Fibroblast of lung (primary cell): ENCODE measurements around the gene KLHDC7A. TPM values are rescaled to one million over a fixed set of nuclear protein-coding genes. Genes with fewer than 3 reads are reported as not detected.

Experiments used
- DNase-seq, 2 donors: peaks; one replicate each; pipeline versions ENCODE4 v3.0.0 to v3.0.0-alpha.2; 2010; ENCODE audit warnings: low read depth in 2 of 2
- H2AFZ ChIP-seq: 2 replicates; pipeline ENCODE4 v1.5.1; 2012; ENCODE audit warnings: low read length, control low read depth, inconsistent platforms
- H3K27ac ChIP-seq: 2 replicates; pipeline ENCODE4 v1.5.1; 2011; ENCODE audit warnings: low read length, control low read depth; ENCODE audit not compliant: insufficient read depth
- H3K27me3 ChIP-seq: 2 replicates; pipeline ENCODE4 v1.5.1; 2011; ENCODE audit warnings: mild to moderate bottlenecking, low read length; ENCODE audit not compliant: control insufficient read depth, insufficient read depth
- H3K36me3 ChIP-seq: 2 replicates; pipeline ENCODE4 v1.5.1; 2011; ENCODE audit warnings: low read length; ENCODE audit not compliant: control insufficient read depth, insufficient read depth
- H3K4me1 ChIP-seq: 2 replicates; pipeline ENCODE4 v1.5.1; 2011; ENCODE audit warnings: low read length; ENCODE audit not compliant: control insufficient read depth, insufficient read depth; ENCODE audit errors: extremely low read depth
- H3K4me2 ChIP-seq: 2 replicates; pipeline ENCODE4 v1.5.1; 2011; ENCODE audit warnings: low read length, control low read depth; ENCODE audit not compliant: insufficient read depth; ENCODE audit errors: extremely low read depth
- H3K4me3 ChIP-seq, 4 experiments: fragments of 200-600 bp in 1 of 4; sonication (generic) in 1 of 4; replicated peaks in 1 of 4; 2 replicates each; pipeline ENCODE4 v1.5.1; 2011 to 2016; ENCODE audit warnings: low read length in 4 of 4, low read depth in 3 of 4, mild to moderate bottlenecking in 3 of 4, control low read depth in 2 of 4, inconsistent platforms in 1 of 4, mixed read lengths in 1 of 4; ENCODE audit not compliant: insufficient read depth in 1 of 4; ENCODE audit errors: control extremely low read depth in 1 of 4
- H3K79me2 ChIP-seq: 2 replicates; pipeline ENCODE4 v1.5.1; 2012; ENCODE audit warnings: mild to moderate bottlenecking, low read length, inconsistent platforms; ENCODE audit not compliant: control insufficient read depth, insufficient read depth
- H3K9ac ChIP-seq: 2 replicates; pipeline ENCODE4 v1.5.1; 2011; ENCODE audit warnings: mild to moderate bottlenecking, low read length, control low read depth; ENCODE audit not compliant: insufficient read depth
- H3K9me3 ChIP-seq: 2 replicates; pipeline ENCODE4 v1.5.1; 2012; ENCODE audit warnings: low read depth, low read length; ENCODE audit not compliant: control insufficient read depth, insufficient read depth
- H4K20me1 ChIP-seq: 2 replicates; pipeline ENCODE4 v1.5.1; 2011; ENCODE audit warnings: low read length; ENCODE audit not compliant: control insufficient read depth, insufficient read depth; ENCODE audit errors: extremely low read depth
- EZH2 ChIP-seq: IDR thresholded peaks from 2 replicates; pipeline ENCODE4 v1.5.1; 2012; ENCODE audit warnings: low read length, control low read depth, mild to moderate bottlenecking; ENCODE audit errors: missing control alignments
- polyA plus RNA-seq, 2 donors: library from polyadenylated mRNA; depleted of rRNA in 1 of 2; stranded (reverse) in 1 of 2; unstranded in 1 of 2; fragments of >200 nt; gene quantifications; 2 replicates each; pipeline ENCODE4 v1.2.1, GENCODE V29; 2011 to 2012; ENCODE audit warnings: missing spikeins in 1 of 2
- total RNA-seq: library from RNA; depleted of rRNA; stranded (reverse); fragments of >200 nt; gene quantifications from 2 replicates; pipeline ENCODE4 v1.2.1, GENCODE V29; 2014
- TF ChIP-seq, protein P1 (sequence below), 2 donors: IDR thresholded peaks in 1 of 2; conservative IDR thresholded peaks in 1 of 2; 1 replicate in 1 of 2; 2 replicates in 1 of 2; pipeline ENCODE4 v1.5.1; 2011 to 2012; ENCODE audit warnings: low read length in 2 of 2, control low read depth in 1 of 2, inconsistent platforms in 1 of 2, low read depth in 1 of 2, mild to moderate bottlenecking in 1 of 2

The KLHDC7A gene
- total and polyA plus RNA-seq, 2 donors (not counting 1 experiment from before 2014, with no cell fraction given) = not detected

DNA sequence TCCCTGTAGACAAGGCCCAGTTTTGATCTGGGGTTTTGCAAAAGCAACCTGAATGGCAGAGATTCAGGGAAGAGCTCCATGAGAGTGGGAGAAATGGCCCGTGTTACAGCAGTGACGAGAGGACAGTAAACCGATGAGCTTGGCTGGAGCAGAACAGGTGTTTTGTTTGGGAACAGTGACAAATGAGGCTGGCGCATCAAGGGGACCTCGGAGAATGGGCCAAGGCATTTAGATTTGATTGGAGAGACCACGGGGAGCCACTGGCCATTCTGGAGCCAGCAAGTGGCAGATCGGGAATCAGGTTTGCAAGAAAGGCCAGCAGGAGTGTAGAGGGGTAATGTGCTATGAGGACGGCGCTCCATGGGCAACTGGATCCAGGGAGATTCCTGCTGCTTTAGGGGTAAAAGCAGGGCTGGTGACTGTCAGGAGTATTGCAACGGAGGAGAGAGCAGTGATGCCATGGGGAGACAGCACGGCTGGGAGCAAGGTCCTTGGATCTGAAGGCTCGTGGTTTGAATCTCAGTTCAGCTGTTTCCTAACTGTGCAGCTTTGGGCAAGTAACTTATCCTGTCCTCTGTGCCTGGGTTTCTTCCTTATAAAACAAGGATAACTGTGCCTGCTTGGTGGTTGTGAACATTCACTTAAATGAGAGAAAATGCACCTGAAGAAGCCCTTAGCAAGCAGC, 9.9 kb upstream of the KLHDC7A start:
- H2AFZ ChIP-seq = no peak overlapping the region
- TF ChIP-seq, protein P1, sequence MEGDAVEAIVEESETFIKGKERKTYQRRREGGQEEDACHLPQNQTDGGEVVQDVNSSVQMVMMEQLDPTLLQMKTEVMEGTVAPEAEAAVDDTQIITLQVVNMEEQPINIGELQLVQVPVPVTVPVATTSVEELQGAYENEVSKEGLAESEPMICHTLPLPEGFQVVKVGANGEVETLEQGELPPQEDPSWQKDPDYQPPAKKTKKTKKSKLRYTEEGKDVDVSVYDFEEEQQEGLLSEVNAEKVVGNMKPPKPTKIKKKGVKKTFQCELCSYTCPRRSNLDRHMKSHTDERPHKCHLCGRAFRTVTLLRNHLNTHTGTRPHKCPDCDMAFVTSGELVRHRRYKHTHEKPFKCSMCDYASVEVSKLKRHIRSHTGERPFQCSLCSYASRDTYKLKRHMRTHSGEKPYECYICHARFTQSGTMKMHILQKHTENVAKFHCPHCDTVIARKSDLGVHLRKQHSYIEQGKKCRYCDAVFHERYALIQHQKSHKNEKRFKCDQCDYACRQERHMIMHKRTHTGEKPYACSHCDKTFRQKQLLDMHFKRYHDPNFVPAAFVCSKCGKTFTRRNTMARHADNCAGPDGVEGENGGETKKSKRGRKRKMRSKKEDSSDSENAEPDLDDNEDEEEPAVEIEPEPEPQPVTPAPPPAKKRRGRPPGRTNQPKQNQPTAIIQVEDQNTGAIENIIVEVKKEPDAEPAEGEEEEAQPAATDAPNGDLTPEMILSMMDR (conservative IDR thresholded peaks at IDR 0.05 in 1 of 2, IDR thresholded peaks at IDR 0.05 in 1 of 2; ENCODE audit: low read depth in 1 of 2, low read length in 2 of 2) = no peak
- TF ChIP-seq EZH2 = no peak
- no peaks in the 10 kb centered on the region for H4K20me1 ChIP-seq
- no peaks in the 10 kb centered on the region for H3K36me3 ChIP-seq
- no peaks in the 10 kb centered on the region for H3K4me1 ChIP-seq
- no peak overlapping the region for H3K9ac ChIP-seq
- H3K4me2 ChIP-seq = no peak overlapping the region
- no peak overlapping the region for H3K4me3 ChIP-seq
- no peaks in the 10 kb centered on the region for H3K79me2 ChIP-seq
- H3K9me3 ChIP-seq = no peaks in the 10 kb centered on the region
- no peak for DNase-seq
- no peaks in the 10 kb centered on the region for H3K27me3 ChIP-seq
- no peak overlapping the region for H3K27ac ChIP-seq

DNA sequence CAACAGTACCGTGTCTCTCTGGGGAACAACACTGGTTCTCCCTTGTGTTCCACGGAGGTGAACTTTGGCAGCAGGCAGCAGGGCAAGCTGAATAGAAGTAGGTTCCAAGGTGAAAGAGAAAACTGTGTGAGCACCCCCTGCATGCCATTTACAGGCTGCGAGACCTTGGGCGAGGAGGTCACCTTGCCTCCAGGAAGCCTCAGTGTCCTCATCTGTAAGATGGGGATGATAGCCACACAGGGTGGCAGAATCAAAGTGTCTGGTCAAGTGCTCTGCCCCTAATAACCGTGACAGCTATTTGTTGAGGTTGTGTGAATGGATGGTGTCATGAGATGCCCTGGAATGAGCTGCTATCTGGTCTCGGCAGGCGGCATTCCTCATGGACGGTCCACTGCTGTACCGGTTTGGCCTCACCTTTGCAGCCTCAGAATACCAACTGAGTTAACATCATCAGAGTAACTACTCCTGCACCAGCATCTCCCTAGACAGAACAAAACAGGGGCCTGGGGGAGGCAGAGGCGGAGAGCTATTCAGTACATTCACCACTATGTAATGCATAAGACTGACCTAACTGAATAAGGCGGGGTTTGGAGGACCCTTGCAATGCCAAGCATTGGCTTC, 7.4 kb upstream of the KLHDC7A start:
- Histone ChIP-seq H3K36me3 (no peaks in the 10 kb centered on the region), H3K79me2 (no peaks in the 10 kb centered on the region), H3K9me3 (no peaks in the 10 kb centered on the region), H3K4me2 (no peak overlapping the region), H2AFZ (no peak overlapping the region), H4K20me1 (no peaks in the 10 kb centered on the region), H3K4me1 (no peaks in the 10 kb centered on the region), H3K27ac (no peak overlapping the region), H3K27me3 (no peaks in the 10 kb centered on the region), H3K9ac (no peak overlapping the region), H3K4me3 (no peak overlapping the region)
- no peak for TF ChIP-seq EZH2
- TF ChIP-seq, protein P1 (conservative IDR thresholded peaks at IDR 0.05 in 1 of 2, IDR thresholded peaks at IDR 0.05 in 1 of 2; ENCODE audit: low read depth in 1 of 2, low read length in 2 of 2) = no peak
- DNase-seq = no peak

DNA sequence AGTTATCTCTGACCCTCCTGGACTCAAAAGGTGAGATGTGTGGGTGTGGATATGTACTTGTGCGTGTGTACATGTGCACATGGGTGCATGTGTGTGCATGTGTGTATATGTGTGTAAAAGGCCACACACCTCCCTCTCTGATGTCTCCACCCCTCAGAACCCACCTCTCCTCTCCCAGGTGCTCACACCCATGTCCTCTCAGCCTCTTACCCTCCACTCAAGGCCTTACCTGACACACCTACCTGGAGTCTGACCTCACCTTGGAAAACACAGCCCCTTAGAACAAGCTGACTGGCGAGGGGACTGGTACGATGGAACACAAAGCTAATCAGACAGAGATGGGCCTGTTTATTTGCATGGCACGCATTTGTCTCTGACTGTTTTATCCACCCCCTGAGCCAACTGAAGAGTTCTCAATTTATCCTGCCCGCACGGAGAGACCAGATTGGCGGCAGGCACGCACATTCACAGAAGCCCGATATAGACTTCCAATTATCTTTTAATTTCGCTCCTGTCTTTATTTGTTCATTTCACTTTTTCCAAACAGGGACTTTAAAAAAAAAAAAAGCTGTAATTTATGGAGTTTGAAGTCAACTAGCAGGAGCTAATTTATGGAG, 6.1 kb upstream of the KLHDC7A start:
- Histone ChIP-seq H3K36me3 (no peaks in the 10 kb centered on the region), H3K27me3 (no peaks in the 10 kb centered on the region), H2AFZ (no peak overlapping the region), H4K20me1 (no peaks in the 10 kb centered on the region), H3K9me3 (no peaks in the 10 kb centered on the region), H3K9ac (no peak overlapping the region), H3K79me2 (no peaks in the 10 kb centered on the region), H3K4me2 (no peak overlapping the region), H3K4me3 (no peak overlapping the region), H3K27ac (no peak overlapping the region), H3K4me1 (no peaks in the 10 kb centered on the region)
- no peak for TF ChIP-seq EZH2
- TF ChIP-seq, protein P1 (conservative IDR thresholded peaks at IDR 0.05 in 1 of 2, IDR thresholded peaks at IDR 0.05 in 1 of 2; ENCODE audit: low read depth in 1 of 2, low read length in 2 of 2) = no peak
- DNase-seq = no peak
